K562 (cell line): ENCODE results near the gene DCAF15. TPM values are rescaled to one million over a fixed set of nuclear protein-coding genes. Genes with fewer than 3 reads are reported as not detected.
A peak's percentile ranks its signal among the peaks of the same experiment; 100 is the strongest.

Source experiments
- BCOR ChIP-seq: fragments of 450-650 bp; IDR thresholded peaks from 2 replicates; pipeline ENCODE4 v1.6.1; 2016
- CCAR2 ChIP-seq: fragments of 200-400 bp; formaldehyde crosslinking; IDR thresholded peaks from 2 replicates; pipeline ENCODE4 v1.6.1; 2017; ENCODE audit warnings: mild to moderate bottlenecking, low read depth, low read length
- DPF2 ChIP-seq: fragments of 450-650 bp; IDR thresholded peaks from 2 replicates; pipeline ENCODE4 v1.6.1; 2016
- EGR1 ChIP-seq: fragments of 450-650 bp; conservative IDR thresholded peaks from 2 replicates; pipeline ENCODE4 v1.6.1; 2017; ENCODE audit warnings: mild to moderate bottlenecking
- GABPB1 ChIP-seq: sonication (generic); formaldehyde crosslinking; IDR thresholded peaks from 2 replicates; pipeline ENCODE4 v1.8.0; 2022; ENCODE audit warnings: mild to moderate bottlenecking, missing genetic modification reagents
- IRF2 ChIP-seq: sonication (generic); formaldehyde crosslinking; IDR thresholded peaks from 2 replicates; pipeline ENCODE4 v1.8.1; 2022; ENCODE audit warnings: mild to moderate bottlenecking, missing genetic modification reagents
- NCOA2 ChIP-seq, 2 experiments: fragments of 450-650 bp; IDR thresholded peaks; 2 replicates each; pipeline ENCODE4 v1.6.1; 2018; ENCODE audit warnings: mild to moderate bottlenecking in 2 of 2, moderate library complexity in 1 of 2; ENCODE audit not compliant: partially characterized antibody in 2 of 2
- NCOA4 ChIP-seq: fragments of 450-650 bp; IDR thresholded peaks from 2 replicates; pipeline ENCODE4 v1.6.1; 2018; ENCODE audit warnings: mild to moderate bottlenecking; ENCODE audit not compliant: partially characterized antibody
- NFE2L1 ChIP-seq: fragments of 450-650 bp; IDR thresholded peaks from 2 replicates; pipeline ENCODE4 v1.6.1; 2016; ENCODE audit warnings: missing genetic modification characterization, low read depth, mild to moderate bottlenecking, missing compliant biosample characterization, moderate library complexity, borderline replicate concordance
- SMARCA5 ChIP-seq: fragments of 450-650 bp; IDR thresholded peaks from 2 replicates; pipeline ENCODE4 v1.6.1; 2016
- SRF ChIP-seq, 2 experiments: fragments of 250-450, 450-650 bp in 1 of 2; sonication (Bioruptor Pico) in 1 of 2; sonication (generic) in 1 of 2; formaldehyde crosslinking; IDR thresholded peaks; 2 replicates each; pipeline versions ENCODE4 v1.5.0 to v1.5.1; 2020 to 2022; ENCODE audit warnings: mild to moderate bottlenecking in 1 of 2, missing genetic modification reagents in 1 of 2
- SRSF1 ChIP-seq: fragments of 200-400 bp; formaldehyde crosslinking; IDR thresholded peaks from 2 replicates; pipeline ENCODE4 v1.6.1; 2017; ENCODE audit warnings: mild to moderate bottlenecking, low read depth, low read length, moderate library complexity
- TAF1 ChIP-seq: IDR thresholded peaks from 2 replicates; pipeline ENCODE4 v1.6.1; 2011; ENCODE audit warnings: mild to moderate bottlenecking, low read length, moderate library complexity; ENCODE audit not compliant: insufficient read depth, control insufficient read depth, severe bottlenecking; ENCODE audit errors: extremely low read depth
- XRCC4 ChIP-seq: IDR thresholded peaks from one replicate; pipeline ENCODE4 v1.6.1; 2011; ENCODE audit not compliant: insufficient read depth, insufficient read length; ENCODE audit errors: extremely low read depth
- ZKSCAN1 ChIP-seq: fragments of 150-350 bp; IDR thresholded peaks from 2 replicates; pipeline ENCODE4 v1.6.1; 2016; ENCODE audit warnings: low read depth, low read length
- ZNF3 ChIP-seq: fragments of 250-450 bp; sonication (Bioruptor Pico); IDR thresholded peaks from 2 replicates; pipeline ENCODE4 v1.5.0; 2021; ENCODE audit warnings: mild to moderate bottlenecking, moderate library complexity
- ZNF75A ChIP-seq: fragments of 450-650 bp; formaldehyde crosslinking; IDR thresholded peaks from 2 replicates; pipeline ENCODE4 v1.4.0; 2020; ENCODE audit warnings: mild to moderate bottlenecking
- polyA plus RNA-seq, 8 experiments: library from polyadenylated mRNA; depleted of rRNA in 4 of 8; stranded (reverse) in 5 of 8; unstranded in 3 of 8; fragments of >200 nt; fragmentation: Nextera tagmentation in 2 of 8; fragmentation: Illumina TruSeq in 1 of 8; extraction: Ambion mirVana in 2 of 8; extraction: Trizol in 1 of 8; gene quantifications; 2 replicates each; pipeline versions ENCODE4 v1.2.1 to v1.2.3, GENCODE V29; 2011 to 2014; ENCODE audit warnings: inconsistent platforms in 1 of 8, missing spikeins in 1 of 8
- total RNA-seq, 7 experiments: library from RNA; depleted of rRNA in 6 of 7; stranded (reverse); fragments of >200 nt in 6 of 7; fragmentation: Illumina TruSeq in 2 of 7; extraction: Trizol in 2 of 7; gene quantifications; 2 replicates each; pipeline versions ENCODE4 v1.2.1 to v1.2.3, GENCODE V29; 2011 to 2021; ENCODE audit warnings: low replicate concordance in 1 of 7
- TF ChIP-seq, protein P1 (sequence below): fragments of 250-450 bp; sonication (Bioruptor Pico); IDR thresholded peaks from 2 replicates; pipeline ENCODE4 v1.5.0; 2022; ENCODE audit warnings: mild to moderate bottlenecking
- TF ChIP-seq, protein P2 (sequence below): sonication (generic); formaldehyde crosslinking; IDR thresholded peaks from 2 replicates; pipeline ENCODE4 v1.9.0; 2022; ENCODE audit warnings: mild to moderate bottlenecking, missing genetic modification reagents
- TF ChIP-seq, protein P3 (sequence below): sonication (generic); formaldehyde crosslinking; IDR thresholded peaks from 2 replicates; pipeline ENCODE4 v1.8.0; 2022; ENCODE audit warnings: mild to moderate bottlenecking, missing genetic modification reagents, borderline replicate concordance
- TF ChIP-seq, protein P4 (sequence below): fragments of 150-350 bp; conservative IDR thresholded peaks from 2 replicates; pipeline ENCODE4 v1.6.1; 2014; ENCODE audit warnings: low read length

DCAF15 gene
- total and polyA plus RNA-seq, 9 of the 15 experiments (the other 6 are each of a cell fraction or from before 2014, with no cell fraction given): 0.17 to 68.5 (median 27.7) TPM

- TF ChIP-seq, protein P1, sequence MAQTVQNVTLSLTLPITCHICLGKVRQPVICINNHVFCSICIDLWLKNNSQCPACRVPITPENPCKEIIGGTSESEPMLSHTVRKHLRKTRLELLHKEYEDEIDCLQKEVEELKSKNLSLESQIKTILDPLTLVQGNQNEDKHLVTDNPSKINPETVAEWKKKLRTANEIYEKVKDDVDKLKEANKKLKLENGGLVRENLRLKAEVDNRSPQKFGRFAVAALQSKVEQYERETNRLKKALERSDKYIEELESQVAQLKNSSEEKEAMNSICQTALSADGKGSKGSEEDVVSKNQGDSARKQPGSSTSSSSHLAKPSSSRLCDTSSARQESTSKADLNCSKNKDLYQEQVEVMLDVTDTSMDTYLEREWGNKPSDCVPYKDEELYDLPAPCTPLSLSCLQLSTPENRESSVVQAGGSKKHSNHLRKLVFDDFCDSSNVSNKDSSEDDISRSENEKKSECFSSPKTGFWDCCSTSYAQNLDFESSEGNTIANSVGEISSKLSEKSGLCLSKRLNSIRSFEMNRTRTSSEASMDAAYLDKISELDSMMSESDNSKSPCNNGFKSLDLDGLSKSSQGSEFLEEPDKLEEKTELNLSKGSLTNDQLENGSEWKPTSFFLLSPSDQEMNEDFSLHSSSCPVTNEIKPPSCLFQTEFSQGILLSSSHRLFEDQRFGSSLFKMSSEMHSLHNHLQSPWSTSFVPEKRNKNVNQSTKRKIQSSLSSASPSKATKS (CRISPR knock-in tag): no peak
- TF ChIP-seq SMARCA5 (peak; percentile 100), ZNF75A (CRISPR knock-in tag) (no peak), IRF2 (CRISPR knock-in tag) (no peak), ZKSCAN1 (peak; percentile 76; the same call in 1 of the 2 replicates), CCAR2 (no peak), NCOA2 (IDR thresholded peaks at IDR 0.05; ENCODE audit: partially characterized antibody in 2 of 2) (no peak), GABPB1 (CRISPR knock-in tag) (no peak), TAF1 (peak; percentile 58), SRF (CRISPR knock-in tag; IDR thresholded peaks at IDR 0.05) (no peak), SRSF1 (no peak), DPF2 (peak; percentile 83), NFE2L1 (tag) (no peak), NCOA4 (peak; percentile 93), XRCC4 (no peak), EGR1 (0 out of 2 replicates have a peak, but pooled peaks have one; percentile 9), BCOR (peak; percentile 100), ZNF3 (CRISPR knock-in tag) (peak; percentile 53; the same call in 1 of the 2 replicates)
- TF ChIP-seq, protein P2, sequence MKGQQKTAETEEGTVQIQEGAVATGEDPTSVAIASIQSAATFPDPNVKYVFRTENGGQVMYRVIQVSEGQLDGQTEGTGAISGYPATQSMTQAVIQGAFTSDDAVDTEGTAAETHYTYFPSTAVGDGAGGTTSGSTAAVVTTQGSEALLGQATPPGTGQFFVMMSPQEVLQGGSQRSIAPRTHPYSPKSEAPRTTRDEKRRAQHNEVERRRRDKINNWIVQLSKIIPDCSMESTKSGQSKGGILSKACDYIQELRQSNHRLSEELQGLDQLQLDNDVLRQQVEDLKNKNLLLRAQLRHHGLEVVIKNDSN (CRISPR knock-in tag): no peak
- TF ChIP-seq, protein P3, sequence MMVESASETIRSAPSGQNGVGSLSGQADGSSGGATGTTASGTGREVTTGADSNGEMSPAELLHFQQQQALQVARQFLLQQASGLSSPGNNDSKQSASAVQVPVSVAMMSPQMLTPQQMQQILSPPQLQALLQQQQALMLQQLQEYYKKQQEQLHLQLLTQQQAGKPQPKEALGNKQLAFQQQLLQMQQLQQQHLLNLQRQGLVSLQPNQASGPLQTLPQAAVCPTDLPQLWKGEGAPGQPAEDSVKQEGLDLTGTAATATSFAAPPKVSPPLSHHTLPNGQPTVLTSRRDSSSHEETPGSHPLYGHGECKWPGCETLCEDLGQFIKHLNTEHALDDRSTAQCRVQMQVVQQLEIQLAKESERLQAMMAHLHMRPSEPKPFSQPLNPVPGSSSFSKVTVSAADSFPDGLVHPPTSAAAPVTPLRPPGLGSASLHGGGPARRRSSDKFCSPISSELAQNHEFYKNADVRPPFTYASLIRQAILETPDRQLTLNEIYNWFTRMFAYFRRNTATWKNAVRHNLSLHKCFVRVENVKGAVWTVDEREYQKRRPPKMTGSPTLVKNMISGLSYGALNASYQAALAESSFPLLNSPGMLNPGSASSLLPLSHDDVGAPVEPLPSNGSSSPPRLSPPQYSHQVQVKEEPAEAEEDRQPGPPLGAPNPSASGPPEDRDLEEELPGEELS (CRISPR knock-in tag): peak; percentile 69; the same call in 1 of the 2 replicates
- TF ChIP-seq, protein P4, sequence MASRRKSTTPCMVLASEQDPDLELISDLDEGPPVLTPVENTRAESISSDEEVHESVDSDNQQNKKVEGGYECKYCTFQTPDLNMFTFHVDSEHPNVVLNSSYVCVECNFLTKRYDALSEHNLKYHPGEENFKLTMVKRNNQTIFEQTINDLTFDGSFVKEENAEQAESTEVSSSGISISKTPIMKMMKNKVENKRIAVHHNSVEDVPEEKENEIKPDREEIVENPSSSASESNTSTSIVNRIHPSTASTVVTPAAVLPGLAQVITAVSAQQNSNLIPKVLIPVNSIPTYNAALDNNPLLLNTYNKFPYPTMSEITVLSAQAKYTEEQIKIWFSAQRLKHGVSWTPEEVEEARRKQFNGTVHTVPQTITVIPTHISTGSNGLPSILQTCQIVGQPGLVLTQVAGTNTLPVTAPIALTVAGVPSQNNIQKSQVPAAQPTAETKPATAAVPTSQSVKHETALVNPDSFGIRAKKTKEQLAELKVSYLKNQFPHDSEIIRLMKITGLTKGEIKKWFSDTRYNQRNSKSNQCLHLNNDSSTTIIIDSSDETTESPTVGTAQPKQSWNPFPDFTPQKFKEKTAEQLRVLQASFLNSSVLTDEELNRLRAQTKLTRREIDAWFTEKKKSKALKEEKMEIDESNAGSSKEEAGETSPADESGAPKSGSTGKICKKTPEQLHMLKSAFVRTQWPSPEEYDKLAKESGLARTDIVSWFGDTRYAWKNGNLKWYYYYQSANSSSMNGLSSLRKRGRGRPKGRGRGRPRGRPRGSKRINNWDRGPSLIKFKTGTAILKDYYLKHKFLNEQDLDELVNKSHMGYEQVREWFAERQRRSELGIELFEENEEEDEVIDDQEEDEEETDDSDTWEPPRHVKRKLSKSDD: 0 out of 2 replicates have a peak, but pooled peaks have one; percentile 28
Measured at GRCh38 chr19:14005349-14006084, 53.2 kb downstream of the DCAF15 start (continued).
